Hepatocyte (in vitro differentiated cells): ENCODE measurements around the gene LCP1. TPM values are rescaled to one million over a fixed set of nuclear protein-coding genes. Genes with fewer than 3 reads are reported as not detected.

ENCODE experiments used
- DNase-seq: peaks from one replicate; pipeline ENCODE4 v3.0.0-alpha.2; 2016; ENCODE audit warnings: low spot score
- H2AFZ ChIP-seq: fragments of 200-600 bp; sonication (generic); 2 replicates; pipeline ENCODE4 v1.6.0; 2016; ENCODE audit warnings: antibody characterized with exemption, mild to moderate bottlenecking
- H3K27ac ChIP-seq: fragments of 200-600 bp; sonication (generic); 2 replicates; pipeline ENCODE4 v1.5.1; 2016; ENCODE audit warnings: mild to moderate bottlenecking
- H3K27me3 ChIP-seq: fragments of 200-600 bp; sonication (generic); 2 replicates; pipeline ENCODE4 v1.6.1; 2016
- H3K36me3 ChIP-seq: fragments of 200-600 bp; sonication (generic); replicated peaks from 2 replicates; pipeline ENCODE4 v1.5.1; 2016; ENCODE audit warnings: low read depth; ENCODE audit not compliant: insufficient read depth
- H3K4me1 ChIP-seq: fragments of 200-600 bp; sonication (generic); 2 replicates; pipeline ENCODE4 v1.5.1; 2016; ENCODE audit warnings: mild to moderate bottlenecking, moderate library complexity; ENCODE audit not compliant: insufficient read depth
- H3K4me2 ChIP-seq: fragments of 200-600 bp; sonication (generic); 2 replicates; pipeline ENCODE4 v1.6.0; 2016
- H3K4me3 ChIP-seq: fragments of 200-600 bp; sonication (generic); 2 replicates; pipeline ENCODE4 v1.5.1; 2016; ENCODE audit warnings: mild to moderate bottlenecking
- H3K79me2 ChIP-seq: fragments of 200-600 bp; sonication (generic); 2 replicates; pipeline ENCODE4 v1.6.0; 2017; ENCODE audit warnings: mild to moderate bottlenecking
- H3K9me2 ChIP-seq: fragments of 200-600 bp; sonication (generic); replicated peaks from 2 replicates; pipeline ENCODE4 v1.6.0; 2017; ENCODE audit warnings: mild to moderate bottlenecking; ENCODE audit not compliant: insufficient read depth
- H3K9me3 ChIP-seq: fragments of 200-600 bp; sonication (generic); 2 replicates; pipeline ENCODE4 v1.5.1; 2016; ENCODE audit warnings: low read depth, mild to moderate bottlenecking
- H4K20me1 ChIP-seq: fragments of 200-600 bp; sonication (generic); 2 replicates; pipeline ENCODE4 v1.6.0; 2016; ENCODE audit warnings: mild to moderate bottlenecking; ENCODE audit not compliant: insufficient read depth, poor library complexity, severe bottlenecking
- CTCF ChIP-seq: fragments of 200-600 bp; sonication (generic); IDR thresholded peaks from 2 replicates; pipeline ENCODE4 v1.5.1; 2016; ENCODE audit warnings: antibody characterized with exemption, mild to moderate bottlenecking; ENCODE audit not compliant: poor library complexity
- EZH2 ChIP-seq: fragments of 200-600 bp; sonication (generic); IDR thresholded peaks from 2 replicates; pipeline ENCODE4 v1.6.1; 2016; ENCODE audit warnings: antibody characterized with exemption, mild to moderate bottlenecking, borderline replicate concordance
- EZH2phosphoT487 ChIP-seq: fragments of 200-600 bp; sonication (generic); IDR thresholded peaks from one replicate; pipeline ENCODE4 v1.6.1; 2018; ENCODE audit warnings: antibody characterized with exemption, mild to moderate bottlenecking, low read depth, moderate library complexity; ENCODE audit not compliant: unreplicated experiment, severe bottlenecking
- WGBS: methylation state at CpG from one replicate; pipeline ENCODE4 v1.1.6; 2016; ENCODE audit warnings: low lambda C conversion rate; ENCODE audit errors: missing lambda C conversion rate; 5-methylcytosine and 5-hydroxymethylcytosine counted together
- polyA plus RNA-seq: library from polyadenylated mRNA; unstranded; fragments of >200 nt; fragmentation: Nextera tagmentation; extraction: Ambion mirVana; gene quantifications from 2 replicates; pipeline ENCODE4 v1.2.1, GENCODE V29; 2016
- total RNA-seq: library from RNA; depleted of rRNA; stranded (reverse); fragments of >200 nt; gene quantifications from 2 replicates; pipeline ENCODE4 v1.2.3, GENCODE V29; 2014

LCP1 gene
- total and polyA plus RNA-seq, 2 experiments from 2014 or later = 18.9 to 30.6 TPM

- no peak overlapping the region for H3K27ac ChIP-seq
- no peaks in the 10 kb centered on the region for H3K9me2 ChIP-seq
- 85% methylated on average over 2 of the region's 2 CpGs for WGBS
- no peaks in the 10 kb centered on the region for H4K20me1 ChIP-seq
- no peak for TF ChIP-seq EZH2phosphoT487
- no peak for TF ChIP-seq EZH2
- TF ChIP-seq CTCF = no peak
- no peaks in the 10 kb centered on the region for H3K79me2 ChIP-seq
- H3K4me1 ChIP-seq = peaks cover 16% of the 10 kb centered on the region
- no peak overlapping the region for H2AFZ ChIP-seq
- no peak for DNase-seq
- H3K9me3 ChIP-seq = no peaks in the 10 kb centered on the region
- no peaks in the 10 kb centered on the region for H3K27me3 ChIP-seq
- H3K4me3 ChIP-seq = no peak overlapping the region
- no peaks in the 10 kb centered on the region for H3K36me3 ChIP-seq
- no peak overlapping the region for H3K4me2 ChIP-seq
Observed at GRCh38 chr13:46140044-46140443, 41.9 kb downstream of the LCP1 start.

GRCh38 chr13:46137627-46138317 lies 44.2 kb downstream of the LCP1 start:
- Histone ChIP-seq H4K20me1 (no peaks in the 10 kb centered on the region), H3K9me3 (no peaks in the 10 kb centered on the region), H3K36me3 (no peaks in the 10 kb centered on the region), H3K9me2 (no peaks in the 10 kb centered on the region), H2AFZ (no peak overlapping the region), H3K79me2 (no peaks in the 10 kb centered on the region), H3K4me1 (peaks cover 3% of the 10 kb centered on the region), H3K27ac (no peak overlapping the region), H3K27me3 (no peaks in the 10 kb centered on the region), H3K4me2 (no peak overlapping the region), H3K4me3 (no peak overlapping the region)
- WGBS = 85% methylated on average over 2 of the region's 2 CpGs
- TF ChIP-seq EZH2 (no peak), CTCF (no peak), EZH2phosphoT487 (no peak)
- no peak for DNase-seq

- Histone ChIP-seq H3K27ac (no peak overlapping the region), H3K4me2 (no peak overlapping the region), H4K20me1 (no peaks in the 10 kb centered on the region), H3K36me3 (no peaks in the 10 kb centered on the region), H3K79me2 (no peaks in the 10 kb centered on the region), H3K9me3 (no peaks in the 10 kb centered on the region), H3K4me3 (no peak overlapping the region), H3K4me1 (peaks cover 3% of the 10 kb centered on the region), H3K27me3 (no peaks in the 10 kb centered on the region), H2AFZ (no peak overlapping the region), H3K9me2 (no peaks in the 10 kb centered on the region)
- no peak for DNase-seq
- WGBS = 88% methylated on average over 4 of the region's 4 CpGs
- TF ChIP-seq EZH2phosphoT487 = no peak
Observed at GRCh38 chr13:46136688-46137087, 45.3 kb downstream of the LCP1 start.

- Histone ChIP-seq H3K9me3 (no peaks in the 10 kb centered on the region), H3K4me1 (peaks cover 3% of the 10 kb centered on the region), H4K20me1 (no peaks in the 10 kb centered on the region), H3K4me2 (peak overlapping the region; percentile 38), H3K4me3 (no peak overlapping the region), H3K27ac (peak overlapping the region; percentile 54), H3K27me3 (no peaks in the 10 kb centered on the region), H3K36me3 (no peaks in the 10 kb centered on the region), H3K79me2 (no peaks in the 10 kb centered on the region), H2AFZ (no peak overlapping the region), H3K9me2 (no peaks in the 10 kb centered on the region)
- 29% methylated on average over 4 of the region's 4 CpGs for WGBS
- no peak for TF ChIP-seq EZH2phosphoT487
- no peak for TF ChIP-seq EZH2
- TF ChIP-seq CTCF = no peak
- DNase-seq = peak; percentile 49
Observed at GRCh38 chr13:46134961-46135522, 46.9 kb downstream of the LCP1 start.
